Stimulated activated CD8-positive, alpha-beta memory T cell treated with anti-CD3 and anti-CD28 coated beads, Interleukin-4, amount 100 ng/mL, for 48 hours (primary cell): ENCODE data around the gene GABBR2.
A peak's percentile ranks its signal among the peaks of the same experiment; 100 is the strongest.

Experiments used
- DNase-seq: peaks from one replicate; pipeline ENCODE4 v3.0.0-alpha.2; 2020

The GABBR2 gene

DNA sequence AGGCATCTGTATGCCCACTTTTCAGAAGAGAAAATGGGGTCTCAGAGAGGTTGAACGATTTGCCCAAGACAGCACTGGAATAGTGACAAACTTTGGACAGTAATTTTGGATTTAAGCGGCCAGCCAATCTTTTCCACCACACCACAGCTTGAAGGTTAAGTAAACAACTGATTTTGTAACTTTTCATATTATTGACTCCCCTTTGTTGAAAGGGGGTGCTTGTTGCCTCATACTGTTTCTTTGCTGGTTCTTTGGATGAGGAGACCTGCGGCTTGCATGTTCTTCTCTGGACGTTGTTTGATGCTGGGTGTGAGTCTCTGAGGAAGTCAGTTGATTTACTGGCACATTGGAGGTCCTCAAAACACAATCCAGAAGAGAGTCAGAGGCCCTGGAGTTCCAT is 11.7 kb upstream of the GABBR2 start:
- DNase-seq, result no peak

DNA sequence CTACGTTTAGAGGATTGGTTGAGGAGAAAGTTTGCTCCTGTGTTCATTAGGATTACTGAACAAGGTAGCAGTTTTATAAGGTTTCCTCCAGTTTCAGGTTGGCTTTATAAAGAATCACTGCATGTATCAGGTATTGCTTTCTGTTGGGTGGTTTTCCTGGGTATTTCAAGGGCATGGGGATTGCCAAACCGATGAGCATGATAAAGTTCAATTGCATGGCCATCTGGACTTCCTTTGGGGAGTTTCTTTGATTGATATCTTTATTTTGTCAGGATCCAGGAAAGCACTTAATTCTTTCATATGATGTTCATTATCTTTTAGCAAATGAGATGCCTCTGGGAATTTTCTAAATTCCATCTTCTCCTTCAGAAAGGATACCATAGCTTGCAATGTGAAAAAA is 10.3 kb upstream of the GABBR2 start:
- no peak for DNase-seq

GRCh38 chr9:98714833-98715232 is 6.1 kb upstream of the GABBR2 start:
- DNase-seq, result no peak

DNA sequence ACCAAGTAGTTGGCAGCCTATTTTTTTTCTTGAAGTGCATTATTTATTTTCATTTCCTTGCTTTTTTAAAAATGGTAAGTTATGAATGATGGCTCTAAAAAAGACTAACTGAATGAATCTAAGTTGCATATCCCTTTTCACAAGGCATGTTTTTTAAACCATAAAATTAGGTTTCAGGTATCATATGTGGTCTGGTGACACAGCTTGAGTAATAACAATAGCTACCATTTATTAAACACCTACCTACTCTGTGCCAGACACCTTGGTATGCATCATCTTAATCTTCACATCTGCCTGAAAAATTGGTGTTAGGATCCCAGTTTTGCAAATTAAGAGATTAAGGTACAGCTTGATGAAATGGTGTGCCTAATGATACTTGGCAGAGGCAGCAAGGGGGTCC is 4.3 kb upstream of the GABBR2 start:
- no peak for DNase-seq

DNA sequence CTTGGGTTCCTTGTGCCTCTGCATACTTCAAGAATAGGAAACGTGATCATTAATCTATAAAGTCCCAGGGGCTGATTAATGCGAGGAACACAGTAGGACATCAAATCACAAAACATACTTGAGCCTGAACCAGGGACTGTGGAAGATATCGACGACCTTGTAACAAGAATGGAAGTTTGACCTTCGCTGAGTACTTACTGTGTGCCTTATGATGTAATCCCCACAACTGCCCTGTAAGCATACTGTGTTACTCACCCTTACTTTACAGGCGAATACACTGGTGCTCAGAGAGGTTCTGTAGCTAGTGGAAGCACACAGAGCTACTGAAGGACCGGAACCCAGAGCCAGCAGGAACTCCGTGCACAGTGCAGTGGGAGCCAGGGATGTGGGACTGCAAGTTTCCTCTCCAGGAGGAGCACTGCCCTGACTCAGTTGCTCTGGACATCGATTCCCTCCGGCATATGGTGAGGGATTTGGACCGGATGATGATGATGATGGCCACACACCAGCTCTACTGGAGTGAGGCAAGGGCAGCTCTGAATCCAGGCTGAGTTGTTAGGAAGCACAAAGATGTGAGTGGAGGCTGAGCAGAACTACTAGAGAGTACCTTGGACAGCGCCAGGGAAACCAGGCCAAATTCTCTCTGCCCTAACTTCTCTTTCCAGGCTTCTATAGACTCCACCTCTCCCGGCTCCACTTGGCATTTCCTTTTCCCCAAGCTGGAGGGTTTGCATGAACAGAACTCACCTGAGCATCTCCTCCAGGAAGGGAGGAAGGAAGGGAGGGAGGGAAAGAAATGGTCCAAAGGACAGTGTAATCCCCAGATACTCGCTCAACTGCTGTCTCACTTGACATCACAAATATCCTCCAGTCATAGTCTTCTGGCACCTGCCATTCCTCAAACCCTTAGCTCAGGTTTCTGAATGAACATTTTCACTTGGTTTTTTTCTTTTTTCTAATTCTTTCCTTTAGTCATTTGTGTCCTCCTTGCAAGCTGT is 1.5 kb upstream of the GABBR2 start:
- DNase-seq, result no peak

DNA sequence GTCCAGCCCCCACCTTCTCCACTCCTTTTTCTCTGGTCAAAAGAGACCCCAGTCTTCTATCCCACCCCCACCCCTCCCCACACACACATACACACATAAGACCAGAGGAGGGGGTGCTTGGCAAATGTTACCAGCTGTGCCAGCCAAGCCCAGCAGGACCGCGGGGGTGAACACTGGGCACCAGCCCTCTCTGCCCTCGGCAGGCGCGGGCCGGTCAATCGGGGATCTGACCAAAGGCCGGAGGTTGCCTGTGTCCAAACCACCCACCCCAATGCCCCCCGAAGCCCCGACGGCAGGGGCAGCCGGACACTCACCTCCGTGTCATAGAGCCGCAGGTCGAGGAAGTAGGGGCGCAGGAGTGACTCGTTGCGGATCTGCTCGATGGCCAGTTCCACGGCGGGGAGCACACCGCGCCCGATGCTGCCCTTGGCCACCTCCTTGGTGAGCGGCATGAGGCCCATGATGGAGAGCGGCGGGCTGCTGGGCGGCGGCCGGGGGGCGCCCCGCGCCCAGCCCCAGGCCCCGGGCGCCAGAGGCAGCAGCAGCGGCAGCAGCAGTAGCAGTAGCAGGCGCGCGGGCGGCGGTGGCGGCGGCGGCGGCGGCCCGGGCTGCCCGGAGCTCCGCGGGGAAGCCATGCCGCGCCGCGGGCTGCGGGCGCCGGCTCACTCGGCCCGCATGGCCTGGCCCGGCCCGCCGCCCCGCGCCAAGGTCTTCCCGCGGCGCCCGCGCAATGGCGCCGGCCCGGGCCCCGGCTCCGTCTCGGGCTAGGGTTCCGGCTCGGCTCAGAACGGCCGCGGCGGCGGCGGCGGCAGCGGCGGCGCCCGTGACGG is 417 bp downstream of the GABBR2 start:
- DNase-seq, result no peak

DNA sequence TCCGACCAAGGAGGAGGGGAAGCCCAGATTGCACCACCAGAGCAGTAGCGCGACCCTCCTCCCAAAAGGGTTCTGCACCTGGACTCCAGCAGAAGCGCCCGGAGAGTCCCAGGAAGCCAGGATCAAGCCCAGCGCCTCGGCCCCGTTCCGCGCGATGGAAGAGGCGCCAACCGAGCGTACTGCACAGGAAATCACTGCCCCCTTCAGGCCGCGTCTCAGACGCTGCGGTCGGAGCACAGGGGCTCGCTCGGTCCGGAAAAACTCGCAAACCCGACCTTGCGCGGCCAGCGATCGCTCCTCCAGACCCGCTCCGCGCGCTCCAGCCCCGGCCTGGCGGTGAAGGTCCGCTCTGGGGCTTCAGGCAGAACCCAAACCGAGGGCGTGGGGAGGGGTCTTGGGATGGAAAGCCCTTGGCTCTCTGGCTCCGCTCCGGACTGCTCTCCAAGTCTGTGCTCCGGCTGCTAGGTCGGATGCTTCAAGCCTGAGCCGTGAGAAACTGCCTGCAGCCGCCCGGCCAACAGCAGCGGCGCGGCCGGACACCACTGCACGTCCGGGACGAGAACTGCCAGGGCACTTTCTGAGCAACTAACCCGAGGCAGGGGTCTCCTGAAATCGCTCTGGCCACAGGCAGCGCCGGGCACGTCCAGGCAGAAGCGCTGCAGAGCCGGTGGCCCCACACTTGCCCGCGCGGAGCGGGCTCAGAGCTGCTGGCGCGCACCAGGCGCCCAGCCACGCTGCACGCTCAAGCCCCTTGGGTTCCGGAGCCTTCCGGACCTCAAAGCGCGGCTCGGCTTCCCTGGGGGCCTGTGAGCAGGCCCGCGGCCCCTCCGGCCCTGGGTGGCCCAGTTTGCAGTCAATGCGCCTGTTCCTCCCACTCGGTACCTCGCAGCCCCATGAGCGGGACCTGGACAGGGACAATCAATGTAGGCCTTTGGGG is 1.3 kb downstream of the GABBR2 start:
- DNase-seq, result peak; percentile 56

GRCh38 chr9:98706651-98707165 is 2.0 kb downstream of the GABBR2 start:
- no peak for DNase-seq

- no peak for DNase-seq
Observed at GRCh38 chr9:98702835-98703380, 5.8 kb downstream of the GABBR2 start.

DNA sequence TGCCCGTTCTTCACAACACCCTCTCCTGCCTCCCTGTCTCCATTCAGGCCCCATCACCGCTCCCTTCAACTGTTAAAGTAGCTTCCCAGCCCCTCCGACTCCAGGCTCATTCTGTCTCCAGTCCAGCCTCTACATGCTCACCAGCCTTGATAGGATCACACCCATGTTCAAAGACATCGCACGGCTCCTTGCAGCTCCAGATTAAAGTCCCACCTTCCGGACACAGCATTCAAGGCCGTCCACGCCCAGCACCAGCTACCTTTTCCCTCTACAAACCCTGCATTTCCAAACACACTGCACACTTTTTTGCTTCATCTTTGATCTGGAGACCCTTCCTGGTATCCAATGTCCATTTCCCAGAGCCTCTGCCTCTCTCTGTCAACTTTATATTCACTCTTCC is 6.4 kb downstream of the GABBR2 start:
- DNase-seq, result no peak

- no peak for DNase-seq
Observed at GRCh38 chr9:98701576-98701975, 7.2 kb downstream of the GABBR2 start.

DNA sequence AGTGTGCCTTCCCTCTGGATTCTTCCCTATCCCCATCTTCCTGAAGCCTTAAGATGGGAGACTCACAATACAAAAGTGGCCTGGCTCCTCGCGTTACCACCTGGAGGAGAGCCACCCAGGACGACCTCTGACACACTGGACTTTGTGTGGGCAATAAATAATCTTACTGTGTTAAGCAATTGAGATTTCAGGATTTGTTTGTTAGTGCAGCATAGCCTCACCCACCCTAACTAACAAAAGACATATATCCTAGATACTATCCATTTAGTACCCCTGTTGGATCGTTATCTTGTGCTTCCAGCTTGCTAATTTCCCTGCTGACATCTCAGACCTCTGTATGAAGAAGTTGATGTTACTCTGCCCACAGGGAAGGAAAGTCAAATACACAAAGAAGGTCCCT is 7.9 kb downstream of the GABBR2 start:
- no peak for DNase-seq

DNA sequence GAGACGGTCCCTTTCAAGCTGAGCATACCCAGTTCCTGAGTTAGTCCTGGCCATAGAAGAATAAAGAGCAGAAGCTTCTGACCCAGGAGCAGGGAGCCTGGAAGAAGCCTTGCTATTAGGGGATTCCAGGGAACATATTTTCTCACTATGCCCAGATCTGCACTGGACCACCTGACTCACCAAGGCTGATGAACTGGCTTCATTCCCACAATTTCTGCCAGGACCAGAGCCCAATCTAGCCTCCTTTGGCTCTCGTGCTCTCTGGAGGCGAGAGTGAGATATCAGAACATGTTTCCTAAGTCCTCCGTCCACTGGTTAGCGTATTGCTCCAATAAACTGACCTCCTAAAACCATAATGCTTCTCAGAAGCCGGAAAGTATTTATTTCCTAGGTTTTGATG is 9.9 kb downstream of the GABBR2 start:
- DNase-seq, result no peak

DNA sequence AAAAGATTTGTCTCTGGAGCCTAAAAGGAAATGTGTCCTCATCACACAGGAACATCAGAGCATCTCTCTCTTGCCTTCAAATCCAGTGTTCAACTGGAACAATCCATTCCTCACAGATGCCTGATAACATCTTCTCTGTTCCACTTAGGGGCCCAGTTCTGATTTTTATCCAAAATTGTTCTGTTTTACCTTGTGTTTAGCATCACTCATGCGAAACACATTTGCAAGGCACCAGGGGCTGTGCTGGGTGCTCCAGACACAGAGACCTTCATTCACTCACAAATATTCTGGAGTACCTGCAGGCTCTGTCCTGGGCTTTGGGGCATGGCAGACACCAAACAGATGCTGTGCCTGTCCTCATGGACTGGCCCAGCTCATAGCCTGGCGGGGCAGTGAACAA is 13.8 kb downstream of the GABBR2 start:
- DNase-seq, result no peak

DNA sequence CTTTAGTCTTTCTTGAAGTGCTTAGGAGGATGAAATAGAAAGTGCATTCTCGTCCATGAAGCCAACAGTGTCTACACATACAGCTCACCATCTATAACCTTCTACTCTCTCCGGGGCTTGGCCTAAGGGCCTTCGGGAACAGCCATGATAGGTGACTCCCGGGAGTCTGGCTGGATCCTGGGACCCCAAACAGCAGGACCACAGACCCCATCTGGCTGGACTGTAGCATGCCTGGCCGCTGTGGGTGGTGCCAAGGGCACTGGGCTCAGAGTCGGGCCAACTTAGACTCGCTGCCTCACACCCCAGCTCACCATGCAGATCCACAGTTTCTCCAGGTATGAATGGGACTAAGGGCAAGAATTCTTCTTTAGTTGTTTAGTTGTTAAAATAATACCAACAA is 16.3 kb downstream of the GABBR2 start:
- DNase-seq, result no peak

DNA sequence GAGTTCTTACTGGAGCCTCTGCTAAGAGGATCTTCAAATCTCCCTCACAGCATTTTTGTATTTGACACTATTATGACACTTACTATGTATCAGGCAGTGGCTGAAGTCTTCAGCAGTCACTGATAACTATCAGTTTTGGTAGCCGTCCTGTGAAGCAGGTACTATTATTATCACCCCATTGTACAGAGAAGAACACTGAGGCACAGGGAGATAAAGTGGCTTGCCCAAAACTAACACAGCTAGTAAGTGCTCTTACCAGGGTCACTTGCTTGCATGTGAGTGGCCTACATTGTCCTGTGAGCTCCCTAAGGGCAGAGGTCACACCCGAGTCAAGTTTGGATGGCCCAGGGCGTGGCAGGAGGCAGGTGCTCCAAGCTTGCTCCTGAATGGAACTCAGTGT is 16.8 kb downstream of the GABBR2 start:
- DNase-seq, result no peak

GRCh38 chr9:98690686-98691085 is 18.0 kb downstream of the GABBR2 start:
- no peak for DNase-seq

DNA sequence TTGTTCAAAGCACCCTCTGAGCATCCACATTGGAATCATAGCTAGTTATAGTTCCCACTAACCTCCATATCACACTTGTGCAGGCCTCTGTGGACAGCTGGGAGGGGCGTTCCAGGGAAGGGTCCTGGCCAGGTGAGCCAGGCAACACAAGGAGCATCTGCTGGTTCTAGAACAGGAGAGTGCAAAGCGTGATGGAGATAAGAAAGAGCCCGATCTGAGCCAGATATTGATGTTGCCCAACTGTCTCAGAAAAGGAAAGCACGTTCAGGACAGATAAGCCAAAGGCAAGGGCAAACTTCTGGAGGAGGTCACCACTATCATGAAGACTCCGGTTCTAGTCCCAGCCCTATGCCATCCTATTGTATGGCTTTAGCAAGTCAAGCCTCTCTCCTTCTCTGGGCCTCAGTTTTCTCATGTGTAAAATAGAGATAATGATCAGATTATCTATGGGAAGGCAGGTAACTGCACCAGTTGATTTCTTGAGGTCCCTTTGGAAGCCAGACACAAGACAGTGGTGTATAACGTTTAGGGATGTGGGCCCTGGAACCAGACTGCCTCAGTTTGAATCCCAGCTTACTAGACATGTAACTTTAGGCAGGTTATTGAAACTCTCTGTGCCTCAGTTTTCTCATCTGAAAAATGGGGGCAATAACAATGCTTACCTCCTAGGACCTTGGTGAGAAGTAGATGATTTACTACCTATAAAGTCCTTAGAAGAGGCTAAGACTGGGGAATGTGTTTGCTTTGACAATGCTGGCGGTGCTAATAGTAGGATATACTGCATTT is 19.8 kb downstream of the GABBR2 start:
- no peak for DNase-seq

DNA sequence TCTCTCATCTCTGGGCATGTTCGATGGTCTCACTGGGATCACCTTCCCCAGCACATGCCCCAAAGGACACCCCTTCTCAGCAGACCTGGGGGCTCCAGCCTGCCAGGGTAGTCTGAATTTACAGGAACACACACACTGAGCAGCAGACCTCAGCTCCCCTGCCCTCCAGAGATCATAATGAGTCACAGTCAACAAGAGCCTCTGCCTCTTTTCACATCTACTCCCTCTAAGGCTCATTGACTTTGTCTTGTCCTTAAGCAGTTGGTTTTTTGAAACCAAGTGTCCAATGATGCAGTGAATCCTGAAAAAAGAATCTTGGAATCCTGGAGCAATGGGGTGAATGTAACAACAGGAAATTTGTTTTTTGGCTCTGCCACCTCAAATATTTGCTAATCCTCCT is 20.8 kb downstream of the GABBR2 start:
- no peak for DNase-seq

GRCh38 chr9:98686961-98687855 is 21.5 kb downstream of the GABBR2 start:
- no peak for DNase-seq
